Spleen (tissue), 7 donors: ENCODE results near the gene TXNL1.

Source experiments
- CTCF ChIP-seq, 11 experiments: fragments of 200-600 bp in 7 of 11; fragments of 450-650 bp in 4 of 11; sonication (generic) in 4 of 11; IDR thresholded peaks in 8 of 11; conservative IDR thresholded peaks in 3 of 11; 1 replicate in 7 of 11; 2 replicates in 4 of 11; pipeline versions ENCODE4 v1.4.0 to v1.8.0; 2016 to 2021; ENCODE audit warnings: antibody characterized with exemption in 11 of 11, inconsistent platforms in 4 of 11, mild to moderate bottlenecking in 1 of 11
- POLR2A ChIP-seq, 3 donors: fragments of 450-650 bp; IDR thresholded peaks; one replicate each; pipeline ENCODE4 v1.5.1; 2017; ENCODE audit warnings: antibody characterized with exemption in 3 of 3, mild to moderate bottlenecking in 1 of 3
- POLR2AphosphoS5 ChIP-seq, 3 donors: sonication (generic); formaldehyde crosslinking; IDR thresholded peaks; one replicate each; pipeline ENCODE4 v1.5.1; 2017; ENCODE audit warnings: antibody characterized with exemption in 3 of 3
- donor health status: DM: no; HTN: no; CAD: no; lungs with moderate emphysema.
- donor health status: DM: no; HTN: no; CAD: no.
- donor health status: DM: no; HTN: no; CAD: no.

- TF ChIP-seq CTCF (IDR thresholded peaks at IDR 0.05 in 8 of 11, conservative IDR thresholded peaks at IDR 0.05 in 3 of 11), result no peak
- TF ChIP-seq POLR2A (IDR thresholded peaks at IDR 0.05), result no peak
- no peak for TF ChIP-seq POLR2AphosphoS5 (IDR thresholded peaks at IDR 0.05)
These were observed 5.0 kb upstream of the TXNL1 start for GRCh38 chr18:56643381-56643780.
